Activated B cell treated with CpG ODN at 0.5 μM for 24 hours (primary cell): ENCODE data around the gene NOTCH4. TPM values are rescaled to one million over a fixed set of nuclear protein-coding genes. Genes with fewer than 3 reads are reported as not detected.
"Not testable (repeated sequence)": the region's sequence is repeated elsewhere in the genome, so short reads cannot be mapped to it uniquely, and the experiment has no call there.

Experiments used
- ATAC-seq: fragments of 200-7000 bp; cut with Tn5 transposase; one replicate; pipeline ENCODE4 v1.10.0; 2021; ENCODE audit warnings: low read depth, mild to moderate bottlenecking, moderate library complexity
- CTCF ChIA-PET: fragments of 350-600 bp; sonication (Branson Sonifier 250); formaldehyde crosslinking; loops from one replicate; lab custom pipeline; 2021; ENCODE audit warnings: antibody characterized with exemption; lab: Charles Lee
- POLR2A ChIA-PET: fragments of 350-600 bp; sonication (Branson Sonifier 250); formaldehyde crosslinking; loops from one replicate; lab custom pipeline; 2021; ENCODE audit warnings: antibody characterized with exemption; lab: Charles Lee
- DNase-seq: peaks from one replicate; pipeline ENCODE4 v3.0.0; 2022
- H3K27ac Mint-ChIP-seq: one replicate; pipeline ENCODE4 v1.8.0; 2020; ENCODE audit warnings: mixed read lengths
- H3K27me3 Mint-ChIP-seq: one replicate; pipeline ENCODE4 v1.8.0; 2021; ENCODE audit warnings: mixed read lengths
- H3K36me3 Mint-ChIP-seq: one replicate; pipeline ENCODE4 v1.8.0; 2021; ENCODE audit warnings: low read depth, mixed read lengths
- H3K4me1 Mint-ChIP-seq: one replicate; pipeline ENCODE4 v1.8.0; 2021; ENCODE audit warnings: mixed read lengths
- H3K4me3 Mint-ChIP-seq: one replicate; pipeline ENCODE4 v1.8.0; 2020; ENCODE audit warnings: mild to moderate bottlenecking, mixed read lengths
- H3K9me3 Mint-ChIP-seq: one replicate; pipeline ENCODE4 v1.8.0; 2020; ENCODE audit warnings: mixed read lengths
- CTCF ChIP-seq: fragments of 200-600 bp; IDR thresholded peaks from one replicate; pipeline ENCODE4 v1.8.0; 2022; ENCODE audit warnings: antibody characterized with exemption, mild to moderate bottlenecking
- intact Hi-C: fragments of 100-400 bp; cut with micrococcal nuclease; formaldehyde crosslinking; loops from one replicate; pipeline ENCODE4 v1.15.1; 2024
- total RNA-seq: library from RNA; stranded (reverse); gene quantifications from 2 replicates; pipeline ENCODE4 v1.2.3, GENCODE V29; 2022

NOTCH4 gene
- total RNA-seq = 3.3 and 4.0 TPM in 2 replicates

- TF ChIP-seq CTCF = no peak
- peak within 1 kb of the TSS; percentile 83 for H3K27ac Mint-ChIP-seq
- ATAC-seq = no peak
- intact Hi-C loops = loop anchor here (2.0 kb wide), 1 partner anchor 27 kb away; no protein-coding TSS in a partner anchor
- POLR2A ChIA-PET = interaction anchor here (0.7 kb wide), 1 partner anchor 33 kb away, joined by 4 read pairs; no protein-coding TSS in a partner anchor
- no peaks in the 10 kb centered on the region for H3K9me3 Mint-ChIP-seq
- no peak for DNase-seq
- peak within 1 kb of the TSS; percentile 2 for H3K4me3 Mint-ChIP-seq
- no peaks in the 10 kb centered on the region for H3K27me3 Mint-ChIP-seq
- no peaks in the 10 kb centered on the region for H3K36me3 Mint-ChIP-seq
- CTCF ChIA-PET = no interaction called here
- H3K4me1 Mint-ChIP-seq = peaks cover 70% of the 10 kb centered on the region
Measured at GRCh38 chr6:32223258-32224235, at the start of gene NOTCH4. Gene NOTCH4 (minus strand): TSS chr6:32224067. CDS start chr6:32223928, 139 bp downstream.

GRCh38 chr6:32271429-32271828, 47.6 kb upstream of the NOTCH4 start:
- H3K4me3 Mint-ChIP-seq = peak overlapping the region; percentile 69
- H3K27me3 Mint-ChIP-seq = no peaks in the 10 kb centered on the region
- POLR2A ChIA-PET = interaction anchor here (0.7 to 1.4 kb wide), 11 partner anchors 16 to 582 kb away, joined by 3 to 11 read pairs (median 3); partner anchors contain the start of genes PSMB9 and TAP1
- intact Hi-C loops = loop anchor here (1.0 to 5.0 kb wide), 3 partner anchors 16 to 55 kb away; no protein-coding TSS in a partner anchor
- TF ChIP-seq CTCF = no peak
- DNase-seq (no peak), ATAC-seq (peak; percentile 61)
- peaks cover 13% of the 10 kb centered on the region for H3K36me3 Mint-ChIP-seq
- peaks cover 77% of the 10 kb centered on the region for H3K4me1 Mint-ChIP-seq
- peak overlapping the region; percentile 83 for H3K27ac Mint-ChIP-seq
- CTCF ChIA-PET = interaction anchor here (0.7 to 2.0 kb wide), 6 partner anchors 15 to 513 kb away, joined by 3 to 12 read pairs (median 5); no protein-coding TSS in a partner anchor
- H3K9me3 Mint-ChIP-seq = peaks cover 11% of the 10 kb centered on the region

DNA sequence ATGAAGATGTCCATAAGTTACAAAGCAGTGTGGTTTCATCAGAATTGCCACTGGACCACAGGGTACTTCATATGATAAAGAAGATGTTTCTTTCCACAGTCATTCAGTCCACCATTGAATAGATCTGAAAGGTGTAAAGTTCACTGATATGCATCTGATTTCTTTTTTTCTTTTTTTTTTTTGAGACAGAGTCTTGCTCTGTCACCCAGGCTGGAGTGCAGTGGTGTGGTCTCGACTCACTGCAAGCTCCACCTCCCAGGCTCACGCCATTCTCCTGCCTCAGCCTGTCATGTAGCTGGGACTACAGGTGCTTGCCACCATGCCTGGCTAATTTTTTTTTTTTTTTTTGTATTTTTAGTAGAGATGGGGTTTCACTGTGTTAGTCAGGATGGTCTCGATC, 44.6 kb upstream of the NOTCH4 start:
- intact Hi-C loops, DNase-seq, H3K27me3 Mint-ChIP-seq: not testable (repeated sequence)
- Mint-ChIP-seq H3K36me3 (peaks cover 20% of the 10 kb centered on the region), H3K27ac (peak overlapping the region; percentile 87), H3K9me3 (peaks cover 11% of the 10 kb centered on the region), H3K4me3 (peak overlapping the region; percentile 48), H3K4me1 (peaks cover 75% of the 10 kb centered on the region)
- ChIA-PET CTCF (interaction anchor here (2.8 kb wide), 1 partner anchor 13 kb away, joined by 21 read pairs; no protein-coding TSS in a partner anchor), POLR2A (interaction anchor here (0.7 to 2.4 kb wide), 10 partner anchors 13 to 396 kb away, joined by 3 to 24 read pairs (median 4); partner anchors contain the start of gene PBX2)
- ATAC-seq = peak; percentile 78

DNA sequence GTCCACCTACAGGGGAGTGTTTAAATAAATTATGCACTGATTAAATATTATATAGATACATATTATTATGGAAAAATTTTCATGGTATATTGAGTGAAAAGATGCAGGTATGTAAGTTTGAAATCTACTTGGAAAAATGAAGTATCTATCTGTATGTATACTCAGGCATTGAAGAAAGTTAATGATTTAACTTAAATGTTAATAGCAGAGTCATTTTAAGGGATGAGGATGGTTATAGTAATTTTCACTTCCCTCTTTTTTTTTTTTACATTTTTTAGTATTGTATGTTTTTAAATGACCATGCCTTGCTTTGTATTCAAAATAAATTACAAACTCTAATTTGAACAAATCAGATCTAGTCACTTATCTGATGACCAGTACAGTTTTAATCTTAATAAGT, 43.2 kb upstream of the NOTCH4 start:
- Mint-ChIP-seq H3K36me3 (peaks cover 26% of the 10 kb centered on the region), H3K4me1 (peaks cover 61% of the 10 kb centered on the region), H3K27me3 (no peaks in the 10 kb centered on the region), H3K27ac (peak overlapping the region; percentile 87), H3K9me3 (peaks cover 4% of the 10 kb centered on the region), H3K4me3 (peak overlapping the region; percentile 72)
- ChIA-PET CTCF (interaction anchor here (2.8 kb wide), 1 partner anchor 12 kb away, joined by 21 read pairs; no protein-coding TSS in a partner anchor), POLR2A (interaction anchor here (2.0 to 2.4 kb wide), 2 partner anchors 11 to 76 kb away, joined by 7 to 24 read pairs; partner anchors contain the start of gene PBX2)
- no peak for DNase-seq
- TF ChIP-seq CTCF = no peak
- intact Hi-C loops = no loop called here
- ATAC-seq = peak; percentile 25

DNA sequence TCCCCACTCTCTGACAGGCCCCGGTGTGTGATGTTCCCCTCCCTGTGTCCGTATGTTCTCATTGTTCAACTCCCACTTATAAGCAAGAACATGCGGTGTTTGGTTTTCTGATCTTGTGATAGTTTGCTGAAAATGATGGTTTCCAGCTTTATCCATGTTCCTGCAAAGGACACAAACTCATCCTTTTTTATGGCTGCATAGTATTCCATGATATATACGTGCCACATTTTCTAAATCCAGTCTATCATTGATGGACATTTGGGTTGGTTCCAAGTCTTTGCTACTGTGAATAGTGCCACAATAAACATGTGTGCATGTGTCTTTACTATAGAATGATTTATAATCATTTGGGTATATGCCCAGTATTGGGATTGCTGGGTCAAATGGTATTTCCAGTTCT, 33.4 kb upstream of the NOTCH4 start:
- ATAC-seq, H3K27ac Mint-ChIP-seq, H3K4me3 Mint-ChIP-seq, H3K27me3 Mint-ChIP-seq, H3K9me3 Mint-ChIP-seq, DNase-seq: not testable (repeated sequence)
- H3K4me1 Mint-ChIP-seq = peaks cover 79% of the 10 kb centered on the region
- peaks cover 16% of the 10 kb centered on the region for H3K36me3 Mint-ChIP-seq
- CTCF ChIA-PET = interaction anchor here (0.6 kb wide), 1 partner anchor 9 kb away, joined by 6 read pairs; no protein-coding TSS in a partner anchor
- intact Hi-C loops = loop anchor here (5.0 kb wide), 1 partner anchor 85 kb away; no protein-coding TSS in a partner anchor
- POLR2A ChIA-PET = interaction anchor here (2.5 to 3.0 kb wide), 2 partner anchors 11 to 70 kb away, joined by 16 to 24 read pairs; no protein-coding TSS in a partner anchor
